ENCODE measurements around the gene PHF1. TPM values are rescaled to one million over a fixed set of nuclear protein-coding genes. Genes with fewer than 3 reads are reported as not detected.
A peak's percentile ranks its signal among the peaks of the same experiment; 100 is the strongest.

Gene PHF1
- total and polyA plus RNA-seq, 2 of the 13 experiments (the other 11 are each of a cell fraction or from before 2014, with no cell fraction given), result 25.4 to 61.9 TPM

DNA sequence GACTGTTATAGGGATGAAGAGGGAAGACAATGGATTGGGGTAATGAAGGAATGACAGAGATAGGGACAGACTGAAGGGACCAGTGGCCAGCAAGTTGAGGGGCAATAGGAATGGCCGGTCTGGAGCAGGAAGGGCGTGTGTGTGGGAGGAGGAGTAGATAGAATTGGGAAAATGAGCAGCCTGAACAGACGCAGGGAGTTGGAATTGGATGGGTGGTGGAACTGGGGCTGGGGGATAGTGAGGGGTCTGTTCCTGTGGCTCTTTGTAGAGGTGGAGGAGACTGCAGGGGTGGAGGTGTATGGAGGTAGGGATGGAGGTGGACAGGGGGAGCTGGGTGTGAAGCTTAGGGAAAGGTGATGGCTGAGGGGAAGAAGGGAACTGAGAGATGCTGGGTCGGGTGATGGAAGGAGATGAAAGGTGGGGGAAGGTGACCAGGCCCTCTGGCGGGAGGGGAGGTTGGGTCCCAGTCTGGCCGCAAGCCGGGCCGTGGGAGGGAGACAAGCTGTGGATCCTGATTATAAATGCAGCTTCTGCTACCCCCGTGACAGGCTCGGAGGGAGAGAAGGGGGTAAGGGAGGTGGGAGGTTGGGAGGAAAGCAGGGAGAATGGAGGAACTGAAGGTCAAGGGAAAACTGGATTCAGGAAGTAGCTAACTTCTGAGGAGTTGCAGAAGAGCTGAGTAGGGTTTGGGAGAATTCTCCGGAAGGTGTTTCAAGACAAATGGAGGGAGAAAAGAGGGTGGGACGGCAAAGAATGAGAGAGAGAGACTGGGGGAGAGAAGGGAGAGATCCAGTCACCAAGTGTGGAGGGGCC lies 14.2 kb downstream of the PHF1 start (continued):
- TF ChIP-seq MAZ (IDR thresholded peaks at IDR 0.05; ENCODE audit: borderline replicate concordance, low read depth, low read length) (no peak), MAZ (CRISPR knock-in tag; IDR thresholded peaks at IDR 0.05; ENCODE audit: low read depth) (no peak), ZNF879 (CRISPR knock-in tag; IDR thresholded peaks at IDR 0.05) (0 out of 2 replicates have a peak, but pooled peaks have one; percentile 46), ZBTB20 (CRISPR knock-in tag; IDR thresholded peaks at IDR 0.05; ENCODE audit: borderline replicate concordance, low read depth) (0 out of 2 replicates have a peak, but pooled peaks have one; percentile 39), TERF1 (CRISPR knock-in tag; IDR thresholded peaks at IDR 0.05) (no peak), ZMYM4 (CRISPR knock-in tag; IDR thresholded peaks at IDR 0.05) (0 out of 2 replicates have a peak, but pooled peaks have one; percentile 2), ARNT (IDR thresholded peaks at IDR 0.05) (no peak), HES4 (CRISPR knock-in tag; IDR thresholded peaks at IDR 0.05; ENCODE audit: borderline replicate concordance) (peak; percentile 43; the same call in 1 of the 2 replicates), SNAPC2 (CRISPR knock-in tag; IDR thresholded peaks at IDR 0.05) (0 out of 2 replicates have a peak, but pooled peaks have one; percentile 54), ZNF709 (CRISPR knock-in tag; IDR thresholded peaks at IDR 0.05) (peak; percentile 37; the same call in 1 of the 2 replicates), DMAP1 (CRISPR knock-in tag; IDR thresholded peaks at IDR 0.05) (no peak), GABPA (IDR thresholded peaks at IDR 0.05; ENCODE audit: low read depth, low read length) (no peak), GABPA (CRISPR knock-in tag; IDR thresholded peaks at IDR 0.05; ENCODE audit: low read depth) (no peak; the same call in 1 of the 2 replicates), CBFB (CRISPR knock-in tag; IDR thresholded peaks at IDR 0.05) (no peak), ZNF589 (CRISPR knock-in tag; conservative IDR thresholded peaks at IDR 0.05) (0 out of 2 replicates have a peak, but pooled peaks have one; percentile 39)
- TF ChIP-seq, protein P1, sequence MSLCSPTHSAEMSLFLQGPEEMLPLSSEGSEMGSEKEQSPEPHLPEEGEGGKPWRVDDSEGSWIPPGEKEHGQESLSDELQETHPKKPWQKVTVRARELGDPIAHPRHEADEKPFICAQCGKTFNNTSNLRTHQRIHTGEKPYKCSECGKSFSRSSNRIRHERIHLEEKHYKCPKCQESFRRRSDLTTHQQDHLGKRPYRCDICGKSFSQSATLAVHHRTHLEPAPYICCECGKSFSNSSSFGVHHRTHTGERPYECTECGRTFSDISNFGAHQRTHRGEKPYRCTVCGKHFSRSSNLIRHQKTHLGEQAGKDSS (CRISPR knock-in tag; IDR thresholded peaks at IDR 0.05; ENCODE audit: borderline replicate concordance, low read depth), result no peak
- TF ChIP-seq, protein P2, sequence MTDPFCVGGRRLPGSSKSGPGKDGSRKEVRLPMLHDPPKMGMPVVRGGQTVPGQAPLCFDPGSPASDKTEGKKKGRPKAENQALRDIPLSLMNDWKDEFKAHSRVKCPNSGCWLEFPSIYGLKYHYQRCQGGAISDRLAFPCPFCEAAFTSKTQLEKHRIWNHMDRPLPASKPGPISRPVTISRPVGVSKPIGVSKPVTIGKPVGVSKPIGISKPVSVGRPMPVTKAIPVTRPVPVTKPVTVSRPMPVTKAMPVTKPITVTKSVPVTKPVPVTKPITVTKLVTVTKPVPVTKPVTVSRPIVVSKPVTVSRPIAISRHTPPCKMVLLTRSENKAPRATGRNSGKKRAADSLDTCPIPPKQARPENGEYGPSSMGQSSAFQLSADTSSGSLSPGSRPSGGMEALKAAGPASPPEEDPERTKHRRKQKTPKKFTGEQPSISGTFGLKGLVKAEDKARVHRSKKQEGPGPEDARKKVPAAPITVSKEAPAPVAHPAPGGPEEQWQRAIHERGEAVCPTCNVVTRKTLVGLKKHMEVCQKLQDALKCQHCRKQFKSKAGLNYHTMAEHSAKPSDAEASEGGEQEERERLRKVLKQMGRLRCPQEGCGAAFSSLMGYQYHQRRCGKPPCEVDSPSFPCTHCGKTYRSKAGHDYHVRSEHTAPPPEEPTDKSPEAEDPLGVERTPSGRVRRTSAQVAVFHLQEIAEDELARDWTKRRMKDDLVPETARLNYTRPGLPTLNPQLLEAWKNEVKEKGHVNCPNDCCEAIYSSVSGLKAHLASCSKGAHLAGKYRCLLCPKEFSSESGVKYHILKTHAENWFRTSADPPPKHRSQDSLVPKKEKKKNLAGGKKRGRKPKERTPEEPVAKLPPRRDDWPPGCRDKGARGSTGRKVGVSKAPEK (CRISPR knock-in tag; IDR thresholded peaks at IDR 0.05; ENCODE audit: borderline replicate concordance), result 0 out of 2 replicates have a peak, but pooled peaks have one; percentile 27
- TF ChIP-seq, protein P3, sequence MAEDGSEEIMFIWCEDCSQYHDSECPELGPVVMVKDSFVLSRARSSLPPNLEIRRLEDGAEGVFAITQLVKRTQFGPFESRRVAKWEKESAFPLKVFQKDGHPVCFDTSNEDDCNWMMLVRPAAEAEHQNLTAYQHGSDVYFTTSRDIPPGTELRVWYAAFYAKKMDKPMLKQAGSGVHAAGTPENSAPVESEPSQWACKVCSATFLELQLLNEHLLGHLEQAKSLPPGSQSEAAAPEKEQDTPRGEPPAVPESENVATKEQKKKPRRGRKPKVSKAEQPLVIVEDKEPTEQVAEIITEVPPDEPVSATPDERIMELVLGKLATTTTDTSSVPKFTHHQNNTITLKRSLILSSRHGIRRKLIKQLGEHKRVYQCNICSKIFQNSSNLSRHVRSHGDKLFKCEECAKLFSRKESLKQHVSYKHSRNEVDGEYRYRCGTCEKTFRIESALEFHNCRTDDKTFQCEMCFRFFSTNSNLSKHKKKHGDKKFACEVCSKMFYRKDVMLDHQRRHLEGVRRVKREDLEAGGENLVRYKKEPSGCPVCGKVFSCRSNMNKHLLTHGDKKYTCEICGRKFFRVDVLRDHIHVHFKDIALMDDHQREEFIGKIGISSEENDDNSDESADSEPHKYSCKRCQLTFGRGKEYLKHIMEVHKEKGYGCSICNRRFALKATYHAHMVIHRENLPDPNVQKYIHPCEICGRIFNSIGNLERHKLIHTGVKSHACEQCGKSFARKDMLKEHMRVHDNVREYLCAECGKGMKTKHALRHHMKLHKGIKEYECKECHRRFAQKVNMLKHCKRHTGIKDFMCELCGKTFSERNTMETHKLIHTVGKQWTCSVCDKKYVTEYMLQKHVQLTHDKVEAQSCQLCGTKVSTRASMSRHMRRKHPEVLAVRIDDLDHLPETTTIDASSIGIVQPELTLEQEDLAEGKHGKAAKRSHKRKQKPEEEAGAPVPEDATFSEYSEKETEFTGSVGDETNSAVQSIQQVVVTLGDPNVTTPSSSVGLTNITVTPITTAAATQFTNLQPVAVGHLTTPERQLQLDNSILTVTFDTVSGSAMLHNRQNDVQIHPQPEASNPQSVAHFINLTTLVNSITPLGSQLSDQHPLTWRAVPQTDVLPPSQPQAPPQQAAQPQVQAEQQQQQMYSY (CRISPR knock-in tag; IDR thresholded peaks at IDR 0.05), result peak; percentile 36; the same call in 1 of the 2 replicates
